HPDE6-E6E7 (cell line): ENCODE data around the gene SLU7.

ENCODE experiments used
- DNase-seq: peaks from one replicate; pipeline ENCODE4 v3.0.0; 2011; ENCODE audit warnings: missing footprints; ENCODE audit errors: extremely low spot score

The SLU7 gene

DNA sequence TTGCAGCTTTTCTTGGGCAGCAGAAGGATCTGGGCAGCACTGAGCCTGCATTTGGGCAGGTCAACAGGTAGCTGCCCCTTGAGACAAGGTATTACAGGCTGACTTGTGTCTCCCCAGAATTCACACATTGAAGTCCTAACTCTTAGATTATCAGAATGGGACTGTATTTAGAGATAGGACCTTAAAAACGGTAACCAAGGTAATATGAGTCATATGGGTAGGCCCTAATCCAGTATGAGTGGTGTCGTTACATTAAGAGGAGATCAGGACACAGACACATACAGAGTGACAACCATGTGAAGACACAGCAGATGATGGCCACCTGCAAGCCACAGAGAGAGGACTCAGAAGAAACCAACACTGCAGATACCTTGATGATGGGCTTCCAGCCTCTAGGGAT lies 51.6 kb downstream of the SLU7 start:
- DNase-seq, result no peak

- DNase-seq, result no peak
Measured at GRCh38 chr5:160366230-160366629, 52.7 kb downstream of the SLU7 start.

DNA sequence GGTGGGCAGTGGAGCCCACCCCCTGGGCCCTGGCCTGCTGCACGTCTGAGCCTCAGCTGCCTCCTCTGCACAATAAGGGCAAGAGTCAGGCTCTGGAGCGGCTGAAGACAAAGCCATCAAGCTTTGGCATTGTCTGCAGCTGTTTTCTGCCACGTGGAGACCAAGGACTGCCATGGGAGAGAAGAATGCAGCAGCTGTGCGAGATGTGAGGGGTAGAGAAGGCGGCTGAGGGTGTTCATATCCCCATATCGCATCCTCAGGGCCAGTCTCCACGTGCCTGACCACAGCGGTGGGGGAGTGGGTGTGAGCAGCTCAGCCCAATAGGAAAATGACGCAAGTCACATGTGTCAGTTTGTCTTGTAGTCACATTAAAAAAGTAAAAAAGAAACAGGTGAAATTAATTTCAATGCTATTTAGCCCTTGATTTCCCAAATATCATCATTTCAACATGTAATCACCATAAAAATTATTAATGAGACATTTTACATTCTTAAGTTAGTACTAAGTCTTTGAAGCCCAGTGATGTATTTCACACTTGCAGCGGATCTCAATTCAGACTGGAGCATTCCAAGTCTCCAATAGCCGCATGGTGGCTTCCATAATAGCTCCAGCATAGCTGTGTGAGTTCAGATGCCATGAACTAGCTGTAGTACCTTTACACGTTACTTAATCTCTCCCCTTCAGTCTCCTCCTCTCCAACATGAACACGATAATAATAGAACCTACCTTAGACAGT lies 55.1 kb downstream of the SLU7 start:
- no peak for DNase-seq

GRCh38 chr5:160363211-160363610 lies 55.7 kb downstream of the SLU7 start:
- DNase-seq, result no peak

DNA sequence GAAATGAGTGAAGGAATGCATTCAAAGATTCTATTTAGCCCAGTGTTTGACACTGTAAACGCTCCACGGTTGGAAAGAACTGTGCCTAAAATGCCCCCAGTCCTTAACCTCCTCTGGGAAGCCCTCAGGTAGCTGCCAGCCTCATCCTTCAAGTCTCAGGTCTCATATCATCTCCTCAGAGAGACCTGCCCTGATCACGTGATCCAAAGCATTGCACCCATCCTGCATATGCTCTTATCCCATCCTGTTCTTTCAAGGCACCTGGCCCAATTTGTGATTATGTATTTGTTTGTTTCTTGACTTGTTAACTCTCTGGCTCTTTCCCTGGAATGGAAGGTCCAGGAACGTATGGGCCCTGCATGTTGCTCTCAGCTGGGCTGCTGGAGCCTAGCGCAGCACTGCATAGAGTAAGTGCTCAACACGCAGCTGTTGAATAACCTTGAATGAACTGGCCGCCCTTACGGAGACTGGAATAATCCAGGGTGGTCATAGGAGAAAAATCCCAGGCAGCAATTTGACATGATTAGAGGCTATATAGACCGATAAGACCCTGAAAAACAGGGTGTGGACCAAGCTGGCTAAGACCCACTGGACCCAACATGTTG lies 57.2 kb downstream of the SLU7 start:
- DNase-seq, result no peak

GRCh38 chr5:160360310-160360709 lies 58.6 kb downstream of the SLU7 start:
- DNase-seq, result no peak

DNA sequence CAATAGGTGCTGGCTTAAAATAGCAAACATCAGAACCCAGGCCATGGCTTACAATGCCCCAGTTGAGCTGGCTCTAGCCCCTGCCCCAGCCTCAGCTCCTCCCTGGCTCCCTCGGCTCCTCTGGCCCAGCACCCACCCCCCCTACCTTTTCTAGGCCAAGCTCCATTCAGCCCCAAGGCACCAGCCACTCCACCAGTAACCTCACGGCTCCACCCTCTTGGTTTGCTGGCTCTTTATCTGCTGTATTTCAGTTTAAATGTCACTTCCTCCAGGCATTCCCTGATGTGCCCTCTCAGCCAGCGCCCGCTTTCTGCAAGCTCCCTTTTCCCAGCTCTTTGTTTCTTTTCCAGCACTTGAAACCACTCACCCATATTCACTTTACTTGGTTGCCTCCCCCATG lies 59.1 kb downstream of the SLU7 start:
- no peak for DNase-seq

DNA sequence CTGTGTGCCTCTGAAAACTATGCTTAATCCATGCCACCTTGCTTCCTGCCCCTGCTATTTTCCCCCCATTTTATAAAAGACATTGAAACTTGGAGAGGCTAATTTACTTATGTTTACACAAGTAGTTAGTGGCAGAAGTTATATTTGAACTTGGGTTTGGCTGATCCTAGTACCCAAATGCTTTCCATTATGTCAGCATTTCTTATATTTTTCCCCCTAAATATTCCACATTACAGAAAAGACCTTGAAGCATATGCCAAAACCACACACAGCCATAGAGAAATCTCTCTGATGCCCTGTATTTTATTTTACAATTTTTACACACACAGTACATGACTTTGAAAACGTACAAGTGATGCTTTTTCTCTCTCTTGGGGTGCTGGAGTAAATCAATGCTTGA lies 59.6 kb downstream of the SLU7 start:
- DNase-seq, result no peak

GRCh38 chr5:160357861-160358411 lies 60.9 kb downstream of the SLU7 start:
- DNase-seq, result no peak

GRCh38 chr5:160357394-160357793 lies 61.5 kb downstream of the SLU7 start:
- no peak for DNase-seq

DNA sequence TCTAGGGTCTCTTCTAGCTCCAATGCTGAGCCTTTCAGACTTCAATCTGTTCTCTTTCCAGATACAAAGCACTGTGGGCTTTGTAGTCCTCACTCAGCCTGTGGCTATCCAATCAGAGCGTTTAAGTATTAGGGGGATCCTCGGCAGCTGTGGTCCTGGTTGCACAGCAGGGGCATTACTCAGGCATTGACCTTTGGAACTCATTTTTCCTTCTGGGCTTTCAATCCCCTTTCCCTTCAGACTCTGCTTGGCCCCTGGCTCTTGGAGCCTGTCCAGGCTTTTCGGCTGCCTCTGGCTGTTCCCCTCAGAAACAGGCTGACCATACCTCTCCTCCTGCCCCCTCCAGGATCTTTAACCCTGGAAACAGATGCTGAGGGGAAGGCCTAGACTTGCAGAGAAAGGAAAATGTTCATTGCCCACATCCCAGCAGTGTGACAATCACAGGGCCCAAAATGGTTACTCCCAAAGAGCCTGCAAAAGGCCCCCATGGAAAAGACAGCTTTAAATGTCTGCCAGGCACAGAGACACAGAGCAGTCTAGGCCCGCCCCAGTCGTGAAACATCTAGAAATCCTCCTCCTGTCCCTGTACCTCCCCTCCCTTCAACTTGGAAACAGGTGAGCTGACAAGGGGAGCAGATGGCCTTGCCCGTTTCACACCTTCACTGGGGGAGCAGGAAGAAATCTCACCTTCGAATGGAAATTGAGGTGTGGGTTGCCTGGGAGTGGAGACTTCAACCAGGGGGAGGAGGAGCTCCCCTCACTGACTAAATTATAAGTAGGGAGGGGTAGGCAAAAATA lies 62.1 kb downstream of the SLU7 start:
- no peak for DNase-seq

DNA sequence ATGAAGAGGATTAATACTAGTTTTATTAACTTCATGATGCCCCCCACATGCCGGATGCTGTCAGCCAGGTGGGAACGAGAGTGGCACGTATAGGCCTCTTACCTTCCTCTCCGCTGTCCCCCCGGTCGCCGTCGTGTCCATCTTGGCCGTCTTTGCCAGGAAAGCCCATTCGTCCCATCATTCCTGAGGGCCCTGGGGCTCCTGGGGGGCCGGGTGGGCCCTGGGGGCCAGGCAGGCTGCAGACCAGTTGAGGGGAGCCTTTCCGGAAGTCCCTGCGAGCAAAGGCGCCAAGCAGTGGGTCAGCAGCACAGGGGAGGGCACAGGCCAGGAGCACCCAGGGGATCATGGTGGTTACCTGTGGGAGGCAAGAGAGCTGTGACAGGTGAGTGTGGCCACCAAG lies 64.2 kb downstream of the SLU7 start:
- DNase-seq, result no peak

- DNase-seq, result no peak
Measured at GRCh38 chr5:160353379-160353778, 65.5 kb downstream of the SLU7 start.

DNA sequence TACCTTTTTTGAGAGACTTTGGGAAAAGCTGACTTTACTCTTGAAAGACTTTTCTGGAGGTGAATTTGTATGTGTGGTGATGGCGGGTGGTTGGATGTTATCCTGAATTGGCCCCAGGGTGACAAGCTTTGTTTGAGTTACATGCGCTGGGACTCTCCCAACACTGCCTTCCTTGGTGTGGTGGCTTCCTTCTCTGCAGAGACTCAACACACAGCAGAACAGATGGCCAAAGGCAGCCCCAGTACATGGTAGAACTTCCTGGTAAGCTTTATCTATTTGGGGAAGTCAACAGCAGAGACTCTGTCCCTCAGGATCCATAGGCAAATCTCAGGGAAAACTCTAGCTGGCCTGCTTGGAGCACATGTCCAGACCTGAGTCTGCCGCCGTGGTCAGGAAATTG lies 66.6 kb downstream of the SLU7 start:
- no peak for DNase-seq
